Lower lobe of right lung (tissue), 2 donors: ENCODE measurements around the gene UBE3C. TPM values are rescaled to one million over a fixed set of nuclear protein-coding genes. Genes with fewer than 3 reads are reported as not detected.

Source experiments
- ATAC-seq, 2 donors: fragments of 200-7000 bp; cut with Tn5 transposase; one replicate each; pipeline ENCODE4 v1.9.1; 2020 to 2022; ENCODE audit warnings: mild to moderate bottlenecking in 2 of 2, moderate library complexity in 2 of 2
- DNase-seq: peaks from one replicate; pipeline ENCODE4 v3.0.0-alpha.2; 2020
- H3K27ac ChIP-seq: fragments of 200-600 bp; one replicate; pipeline ENCODE4 v1.8.0; 2022
- H3K27me3 ChIP-seq: fragments of 200-600 bp; one replicate; pipeline ENCODE4 v1.8.0; 2022; ENCODE audit warnings: low read depth
- H3K36me3 ChIP-seq: fragments of 200-600 bp; one replicate; pipeline ENCODE4 v1.8.0; 2022; ENCODE audit warnings: mild to moderate bottlenecking
- H3K4me1 ChIP-seq: fragments of 200-600 bp; one replicate; pipeline ENCODE4 v1.8.0; 2022
- H3K4me3 ChIP-seq: fragments of 200-600 bp; one replicate; pipeline ENCODE4 v1.8.0; 2022; ENCODE audit warnings: mild to moderate bottlenecking
- H3K9me3 ChIP-seq: fragments of 200-600 bp; one replicate; pipeline ENCODE4 v1.8.0; 2022
- CTCF ChIP-seq: fragments of 200-600 bp; IDR thresholded peaks from one replicate; pipeline ENCODE4 v1.8.0; 2022; ENCODE audit warnings: antibody characterized with exemption, mild to moderate bottlenecking
- intact Hi-C: fragments of 100-400 bp; cut with DNase I; formaldehyde crosslinking; loops from one replicate; pipeline ENCODE4 v1.11.0; 2022
- total RNA-seq: library from RNA; stranded (reverse); fragmentation: NEBNext Ultra II Directional; extraction: Animal tissue kit (Norgen Biotek cat#: 25700); gene quantifications from one replicate; pipeline ENCODE4 v1.2.1, GENCODE V29; 2021
- donor health status: DM: no; HTN: yes; CAD: no; lungs with severe emphysema.

The UBE3C gene
- total RNA-seq, 1 donor from 2014 or later = 55.7 TPM

- intact Hi-C loops = no loop called here
- ATAC-seq (peak in 1 of 2 donors; percentile 20), DNase-seq (peak; percentile 40)
- peak overlapping the region; percentile 66 for H3K4me3 ChIP-seq
- peaks cover 16% of the 10 kb centered on the region for H3K4me1 ChIP-seq
- no peaks in the 10 kb centered on the region for H3K36me3 ChIP-seq
- peaks cover 4% of the 10 kb centered on the region for H3K9me3 ChIP-seq
- H3K27ac ChIP-seq = peak overlapping the region; percentile 65
- no peak for TF ChIP-seq CTCF
- peaks cover 11% of the 10 kb centered on the region for H3K27me3 ChIP-seq
These were observed 141.1 kb downstream of the UBE3C start for GRCh38 chr7:157279741-157280215.

- H3K4me1 ChIP-seq = peaks cover 16% of the 10 kb centered on the region
- no peak overlapping the region for H3K27ac ChIP-seq
- DNase-seq = peak; percentile 41
- TF ChIP-seq CTCF = no peak
- H3K36me3 ChIP-seq = no peaks in the 10 kb centered on the region
- H3K9me3 ChIP-seq = peaks cover 4% of the 10 kb centered on the region
- peak overlapping the region; percentile 66 for H3K4me3 ChIP-seq
- intact Hi-C loops = no loop called here
- ATAC-seq = no peak
- peaks cover 11% of the 10 kb centered on the region for H3K27me3 ChIP-seq
These were observed 141.6 kb downstream of the UBE3C start for GRCh38 chr7:157280216-157280841.

- Histone ChIP-seq H3K27me3 (peaks cover 11% of the 10 kb centered on the region), H3K9me3 (peaks cover 4% of the 10 kb centered on the region), H3K4me1 (peaks cover 16% of the 10 kb centered on the region), H3K27ac (no peak overlapping the region), H3K4me3 (no peak overlapping the region), H3K36me3 (no peaks in the 10 kb centered on the region)
- TF ChIP-seq CTCF = no peak
- intact Hi-C loops = no loop called here
- no peak for DNase-seq
- no peak for ATAC-seq
These were observed 142.7 kb downstream of the UBE3C start for GRCh38 chr7:157281221-157281998.

- H3K36me3 ChIP-seq = no peaks in the 10 kb centered on the region
- peaks cover 4% of the 10 kb centered on the region for H3K9me3 ChIP-seq
- no peak overlapping the region for H3K4me3 ChIP-seq
- ATAC-seq (no peak), DNase-seq (no peak)
- peaks cover 11% of the 10 kb centered on the region for H3K27me3 ChIP-seq
- no peak overlapping the region for H3K27ac ChIP-seq
- no peak for TF ChIP-seq CTCF
- H3K4me1 ChIP-seq = peaks cover 9% of the 10 kb centered on the region
- intact Hi-C loops = no loop called here
These were observed 143.5 kb downstream of the UBE3C start for GRCh38 chr7:157282141-157282801.

- Histone ChIP-seq H3K4me3 (no peak overlapping the region), H3K4me1 (no peaks in the 10 kb centered on the region), H3K9me3 (peaks cover 4% of the 10 kb centered on the region), H3K27ac (no peak overlapping the region), H3K27me3 (peaks cover 11% of the 10 kb centered on the region), H3K36me3 (no peaks in the 10 kb centered on the region)
- peak; percentile 14 for DNase-seq
- TF ChIP-seq CTCF = no peak
- intact Hi-C loops = no loop called here
- no peak for ATAC-seq
These were observed 145.7 kb downstream of the UBE3C start for GRCh38 chr7:157284229-157285014.
